Measurements from ENCODE around the gene DCAF10.

DNA sequence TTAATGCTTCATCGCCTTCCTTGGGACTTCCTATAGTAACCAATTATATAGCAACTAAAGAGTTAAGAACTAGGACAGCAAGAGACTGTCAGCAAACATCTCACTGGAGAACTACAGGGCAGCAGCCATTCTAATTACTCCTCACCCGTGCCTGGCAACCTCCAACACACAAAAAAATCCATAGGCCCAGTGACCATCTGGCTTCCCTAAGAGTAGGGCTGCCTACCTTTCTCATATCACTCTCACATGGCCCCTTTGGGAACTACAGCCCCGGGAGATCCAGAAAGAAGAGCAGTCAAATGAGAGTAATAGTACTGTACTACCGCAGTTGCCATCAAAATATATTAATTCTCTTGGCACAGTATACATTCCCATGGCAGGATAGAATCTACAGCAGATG, 5.7 kb downstream of the DCAF10 start:
- TF ChIP-seq, protein P1, sequence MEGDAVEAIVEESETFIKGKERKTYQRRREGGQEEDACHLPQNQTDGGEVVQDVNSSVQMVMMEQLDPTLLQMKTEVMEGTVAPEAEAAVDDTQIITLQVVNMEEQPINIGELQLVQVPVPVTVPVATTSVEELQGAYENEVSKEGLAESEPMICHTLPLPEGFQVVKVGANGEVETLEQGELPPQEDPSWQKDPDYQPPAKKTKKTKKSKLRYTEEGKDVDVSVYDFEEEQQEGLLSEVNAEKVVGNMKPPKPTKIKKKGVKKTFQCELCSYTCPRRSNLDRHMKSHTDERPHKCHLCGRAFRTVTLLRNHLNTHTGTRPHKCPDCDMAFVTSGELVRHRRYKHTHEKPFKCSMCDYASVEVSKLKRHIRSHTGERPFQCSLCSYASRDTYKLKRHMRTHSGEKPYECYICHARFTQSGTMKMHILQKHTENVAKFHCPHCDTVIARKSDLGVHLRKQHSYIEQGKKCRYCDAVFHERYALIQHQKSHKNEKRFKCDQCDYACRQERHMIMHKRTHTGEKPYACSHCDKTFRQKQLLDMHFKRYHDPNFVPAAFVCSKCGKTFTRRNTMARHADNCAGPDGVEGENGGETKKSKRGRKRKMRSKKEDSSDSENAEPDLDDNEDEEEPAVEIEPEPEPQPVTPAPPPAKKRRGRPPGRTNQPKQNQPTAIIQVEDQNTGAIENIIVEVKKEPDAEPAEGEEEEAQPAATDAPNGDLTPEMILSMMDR (IDR thresholded peaks at IDR 0.05): no peak
- TF ChIP-seq POLR2A (IDR thresholded peaks at IDR 0.05): no peak

Measured in lower leg skin (tissue), 3 donors.